Left lung (tissue), 10 donors: ENCODE measurements around the gene PUS10. TPM values are rescaled to one million over a fixed set of nuclear protein-coding genes. Genes with fewer than 3 reads are reported as not detected.
"Not testable (repeated sequence)": the region's sequence is repeated elsewhere in the genome, so short reads cannot be mapped to it uniquely, and the experiment has no call there.

Experiments used
- ATAC-seq: fragments of 200-7000 bp; cut with Tn5 transposase; one replicate; pipeline ENCODE4 v1.9.1; 2020; ENCODE audit warnings: moderate library complexity
- DNase-seq, 4 donors: peaks; one replicate each; pipeline ENCODE4 v3.0.0-alpha.2; 2013 to 2020
- H3K27ac ChIP-seq, 2 donors: fragments of 200-600 bp; sonication (generic) in 1 of 2; one replicate each; pipeline versions ENCODE4 v1.5.0 to v1.8.0; 2020 to 2021
- H3K27me3 ChIP-seq, 2 donors: fragments of 200-600 bp; sonication (generic) in 1 of 2; one replicate each; pipeline versions ENCODE4 v1.5.0 to v1.8.0; 2020 to 2021
- H3K36me3 ChIP-seq, 2 donors: fragments of 200-600 bp; sonication (generic) in 1 of 2; one replicate each; pipeline versions ENCODE4 v1.5.0 to v1.8.0; 2020 to 2021
- H3K4me1 ChIP-seq, 2 donors: fragments of 200-600 bp; one replicate each; pipeline ENCODE4 v1.8.0; 2021
- H3K4me3 ChIP-seq, 2 donors: fragments of 200-600 bp; sonication (generic) in 1 of 2; one replicate each; pipeline versions ENCODE4 v1.5.0 to v1.8.0; 2020 to 2021; ENCODE audit warnings: mild to moderate bottlenecking in 1 of 2
- H3K9me3 ChIP-seq, 2 donors: fragments of 200-600 bp; sonication (generic) in 1 of 2; one replicate each; pipeline versions ENCODE4 v1.5.0 to v1.8.0; 2020 to 2021
- CTCF ChIP-seq, 2 donors: fragments of 200-600 bp; sonication (generic) in 1 of 2; IDR thresholded peaks; one replicate each; pipeline versions ENCODE4 v1.5.0 to v1.8.0; 2021; ENCODE audit warnings: antibody characterized with exemption in 2 of 2
- intact Hi-C, 2 donors: fragments of 100-400 bp; cut with DNase I; formaldehyde crosslinking; loops; one replicate each; pipeline versions ENCODE4 v1.11.2 to v1.14.2; 2022
- polyA plus RNA-seq, 6 donors: library from polyadenylated mRNA; unstranded; fragments of 120-200 nt; gene quantifications; one replicate each; pipeline ENCODE4 v1.2.1, GENCODE V29; 2013; ENCODE audit not compliant: insufficient read length in 6 of 6
- total RNA-seq, 2 donors: library from RNA; stranded (reverse); fragmentation: NEBNext Ultra II Directional; extraction: Animal tissue kit (Norgen Biotek cat#: 25700); gene quantifications; one replicate each; pipeline ENCODE4 v1.2.1, GENCODE V29; 2021
- donor health status: DM: no; HTN: yes; CAD: no.
- donor health status: DM: no; HTN: no; CAD: no.

PUS10 gene
- total and polyA plus RNA-seq, 8 donors = 8.6 to 16.1 (median 12.2) TPM

GRCh38 chr2:60926741-60927552 is 91.1 kb downstream of the PUS10 start:
- Histone ChIP-seq H3K4me1 (peaks cover 4 to 33% of the 10 kb centered on the region in 2 donors), H3K36me3 (peaks cover 0 to 46% of the 10 kb centered on the region in 2 donors), H3K4me3 (no peak overlapping the region), H3K9me3 (no peaks in the 10 kb centered on the region), H3K27me3 (no peaks in the 10 kb centered on the region), H3K27ac (peak overlapping the region; percentile 28 to 81)
- ATAC-seq (peak; percentile 83), DNase-seq (no peak)
- TF ChIP-seq CTCF (IDR thresholded peaks at IDR 0.05) = no peak
- intact Hi-C loops = no loop called here

GRCh38 chr2:60925994-60926740 is 91.9 kb downstream of the PUS10 start:
- Histone ChIP-seq H3K27me3 (no peaks in the 10 kb centered on the region), H3K4me1 (peaks cover 4 to 33% of the 10 kb centered on the region in 2 donors), H3K9me3 (no peaks in the 10 kb centered on the region), H3K36me3 (peaks cover 0 to 48% of the 10 kb centered on the region in 2 donors), H3K4me3 (no peak overlapping the region), H3K27ac (peak overlapping the region; percentile 28 to 81)
- DNase-seq (peak in 1 of 4 donors; percentile 10), ATAC-seq (peak; percentile 78)
- intact Hi-C loops = no loop called here
- TF ChIP-seq CTCF (IDR thresholded peaks at IDR 0.05) = no peak

GRCh38 chr2:60907329-60907728 is 110.7 kb downstream of the PUS10 start:
- DNase-seq (no peak), ATAC-seq (no peak)
- H3K9me3 ChIP-seq = no peaks in the 10 kb centered on the region
- intact Hi-C loops = no loop called here
- no peak for TF ChIP-seq CTCF (IDR thresholded peaks at IDR 0.05)
- peaks cover 0 to 74% of the 10 kb centered on the region in 2 donors for H3K36me3 ChIP-seq
- H3K4me1 ChIP-seq = no peaks in the 10 kb centered on the region
- H3K4me3 ChIP-seq = no peak overlapping the region
- H3K27ac ChIP-seq = no peak overlapping the region
- H3K27me3 ChIP-seq = no peaks in the 10 kb centered on the region

- ATAC-seq (no peak), DNase-seq (no peak)
- Histone ChIP-seq H3K4me1 (no peaks in the 10 kb centered on the region), H3K27me3 (no peaks in the 10 kb centered on the region), H3K9me3 (no peaks in the 10 kb centered on the region), H3K36me3 (peaks cover 0 to 83% of the 10 kb centered on the region in 2 donors), H3K27ac (no peak overlapping the region), H3K4me3 (no peak overlapping the region)
- no peak for TF ChIP-seq CTCF (IDR thresholded peaks at IDR 0.05)
- intact Hi-C loops = no loop called here
Observed at GRCh38 chr2:60906395-60906794, 111.7 kb downstream of the PUS10 start.

GRCh38 chr2:60905867-60906266 is 112.2 kb downstream of the PUS10 start:
- H3K27ac ChIP-seq, ATAC-seq, intact Hi-C loops, H3K9me3 ChIP-seq, DNase-seq, H3K27me3 ChIP-seq, H3K4me3 ChIP-seq, H3K4me1 ChIP-seq: not testable (repeated sequence)
- H3K36me3 ChIP-seq = peaks cover 0 to 88% of the 10 kb centered on the region in 2 donors

- DNase-seq, H3K4me3 ChIP-seq, H3K27ac ChIP-seq, H3K27me3 ChIP-seq, intact Hi-C loops, H3K9me3 ChIP-seq, H3K4me1 ChIP-seq: not testable (repeated sequence)
- peaks cover 0 to 97% of the 10 kb centered on the region in 2 donors for H3K36me3 ChIP-seq
- ATAC-seq = peak; percentile 66
Observed at GRCh38 chr2:60901296-60901695, 116.8 kb downstream of the PUS10 start.
